Body of pancreas (tissue), 4 donors: Measurements from ENCODE around the gene NME7. TPM values are rescaled to one million over a fixed set of nuclear protein-coding genes. Genes with fewer than 3 reads are reported as not detected.

Source experiments
- ATAC-seq: fragments of 150-250 bp; one replicate; pipeline ENCODE4 v1.9.1; 2016
- DNase-seq, 4 donors: peaks; one replicate each; pipeline ENCODE4 v3.0.0-alpha.2; 2019
- H3K27ac ChIP-seq, 4 donors: fragments of 200-600 bp; sonication (generic); 1 replicate in 3 of 4; 2 replicates in 1 of 4; pipeline versions ENCODE4 v1.5.1 to v1.6.1; 2016 to 2019; ENCODE audit warnings: mild to moderate bottlenecking in 1 of 4, mixed read lengths in 1 of 4, moderate library complexity in 1 of 4
- H3K27me3 ChIP-seq, 2 donors: fragments of 200-600 bp; sonication (generic); one replicate each; pipeline ENCODE4 v1.6.0; 2016; ENCODE audit warnings: mild to moderate bottlenecking in 1 of 2
- H3K36me3 ChIP-seq, 2 donors: fragments of 200-600 bp; sonication (generic); replicated peaks in 1 of 2; 2 replicates each; pipeline ENCODE4 v1.5.1; 2016; ENCODE audit warnings: low read depth in 2 of 2; ENCODE audit not compliant: insufficient read depth in 1 of 2
- H3K4me1 ChIP-seq: fragments of 200-600 bp; sonication (generic); one replicate; pipeline ENCODE4 v1.6.0; 2016
- H3K4me3 ChIP-seq, 2 donors: fragments of 200-600 bp; sonication (generic); 1 replicate in 1 of 2; 2 replicates in 1 of 2; pipeline ENCODE4 v1.5.1; 2016 to 2019
- H3K9me3 ChIP-seq, 3 donors: fragments of 200-600 bp; sonication (generic); 1 replicate in 2 of 3; 2 replicates in 1 of 3; pipeline ENCODE4 v1.5.1; 2016
- POLR2A ChIP-seq, 3 donors: fragments of 450-650 bp; IDR thresholded peaks; one replicate each; pipeline ENCODE4 v1.6.1; 2016; ENCODE audit warnings: antibody characterized with exemption in 3 of 3, mild to moderate bottlenecking in 2 of 3
- WGBS, 2 donors: methylation state at CpG; one replicate each; pipeline ENCODE4 v1.1.5; 2017; 5-methylcytosine and 5-hydroxymethylcytosine counted together
- intact Hi-C: fragments of 100-400 bp; cut with DNase I; formaldehyde crosslinking; loops from one replicate; pipeline ENCODE4 v1.15.1; 2023
- total RNA-seq, 2 donors: library from RNA; depleted of rRNA; stranded (reverse); fragments of >200 nt; gene quantifications; one replicate each; pipeline ENCODE4 v1.1.0, GENCODE V29; 2016
- TF ChIP-seq, protein P1 (sequence below), 7 experiments: fragments of 450-650 bp in 4 of 7; fragments of 200-600 bp in 3 of 7; sonication (generic) in 3 of 7; IDR thresholded peaks; one replicate each; pipeline ENCODE4 v1.5.1; 2016 to 2019; ENCODE audit warnings: antibody characterized with exemption in 7 of 7

The NME7 gene
- total RNA-seq, 2 donors from 2014 or later, result 8.9 to 23.9 TPM

DNA sequence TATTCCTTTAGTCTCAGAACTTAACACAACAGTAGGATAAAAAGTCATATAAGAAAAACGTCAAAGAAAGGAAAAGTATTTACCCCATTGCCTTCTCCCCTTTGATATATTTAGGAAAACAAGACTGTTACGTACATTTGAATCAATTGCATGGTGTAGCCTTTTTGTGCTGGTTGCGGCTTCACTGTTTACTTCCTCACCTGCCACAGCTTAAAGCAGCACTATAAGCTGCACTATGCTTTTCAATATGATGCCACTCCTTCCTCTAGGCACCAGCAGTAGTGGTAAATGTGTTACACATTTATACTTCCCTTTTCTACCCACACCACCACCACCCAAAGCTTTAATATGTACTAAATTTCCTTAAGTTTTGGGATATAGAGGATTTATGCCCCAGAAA, 150.0 kb downstream of the NME7 start:
- no peak for TF ChIP-seq POLR2A (IDR thresholded peaks at IDR 0.05)
- TF ChIP-seq, protein P1, sequence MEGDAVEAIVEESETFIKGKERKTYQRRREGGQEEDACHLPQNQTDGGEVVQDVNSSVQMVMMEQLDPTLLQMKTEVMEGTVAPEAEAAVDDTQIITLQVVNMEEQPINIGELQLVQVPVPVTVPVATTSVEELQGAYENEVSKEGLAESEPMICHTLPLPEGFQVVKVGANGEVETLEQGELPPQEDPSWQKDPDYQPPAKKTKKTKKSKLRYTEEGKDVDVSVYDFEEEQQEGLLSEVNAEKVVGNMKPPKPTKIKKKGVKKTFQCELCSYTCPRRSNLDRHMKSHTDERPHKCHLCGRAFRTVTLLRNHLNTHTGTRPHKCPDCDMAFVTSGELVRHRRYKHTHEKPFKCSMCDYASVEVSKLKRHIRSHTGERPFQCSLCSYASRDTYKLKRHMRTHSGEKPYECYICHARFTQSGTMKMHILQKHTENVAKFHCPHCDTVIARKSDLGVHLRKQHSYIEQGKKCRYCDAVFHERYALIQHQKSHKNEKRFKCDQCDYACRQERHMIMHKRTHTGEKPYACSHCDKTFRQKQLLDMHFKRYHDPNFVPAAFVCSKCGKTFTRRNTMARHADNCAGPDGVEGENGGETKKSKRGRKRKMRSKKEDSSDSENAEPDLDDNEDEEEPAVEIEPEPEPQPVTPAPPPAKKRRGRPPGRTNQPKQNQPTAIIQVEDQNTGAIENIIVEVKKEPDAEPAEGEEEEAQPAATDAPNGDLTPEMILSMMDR (IDR thresholded peaks at IDR 0.05), result no peak
- H3K27ac ChIP-seq, result no peak overlapping the region
- no peak for DNase-seq
- H3K9me3 ChIP-seq, result no peaks in the 10 kb centered on the region
- H3K4me1 ChIP-seq, result no peaks in the 10 kb centered on the region
- H3K4me3 ChIP-seq, result no peak overlapping the region
- ATAC-seq, result no peak
- H3K36me3 ChIP-seq, result no peaks in the 10 kb centered on the region
- H3K27me3 ChIP-seq, result no peaks in the 10 kb centered on the region
- intact Hi-C loops, result no loop called here
- 78 to 85% methylated on average over 3 of the region's 3 CpGs for WGBS, 2 donors

DNA sequence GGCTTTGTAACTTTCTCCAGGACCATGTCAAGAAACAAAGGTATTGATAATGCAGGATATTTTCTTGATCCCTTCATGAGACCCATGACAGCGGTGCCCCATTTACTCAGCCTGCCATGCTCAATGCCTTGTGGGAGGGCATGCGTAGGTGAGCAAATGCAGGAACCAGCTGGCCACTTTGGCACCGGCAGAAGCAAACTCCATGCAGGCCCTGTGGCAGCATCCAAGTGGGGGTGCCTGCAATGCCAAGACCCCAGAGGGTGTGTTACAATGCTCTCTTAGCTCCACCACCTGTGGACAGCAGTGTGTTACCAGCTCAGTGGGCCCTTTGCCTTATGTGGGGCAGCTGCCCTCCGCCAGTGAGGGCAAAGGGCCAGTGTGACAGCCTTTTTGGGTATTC, 153.0 kb downstream of the NME7 start:
- 84 to 93% methylated on average over 3 to 4 of the region's 4 CpGs for WGBS, 2 donors

DNA sequence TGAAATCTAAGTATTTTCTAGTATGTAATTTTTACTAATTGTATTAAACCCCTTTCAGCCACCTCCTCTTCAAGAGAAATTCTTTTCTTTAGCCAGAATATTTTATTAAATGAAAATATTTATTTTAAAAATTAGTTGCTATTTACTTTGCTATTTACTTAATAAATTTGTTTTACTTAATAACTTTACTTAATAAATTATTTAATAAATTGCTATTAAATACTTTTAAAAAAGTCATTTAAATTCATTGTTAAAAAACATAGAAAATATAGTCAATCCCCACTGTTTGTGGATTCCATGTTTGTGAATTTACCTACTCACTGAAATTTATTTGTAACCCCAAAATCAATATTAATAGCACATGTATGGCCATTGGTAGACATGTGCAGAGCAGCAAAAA, 155.5 kb downstream of the NME7 start:
- no peak for ATAC-seq
- intact Hi-C loops, result no loop called here
- no peak for DNase-seq

More for the DNA sequence above, 153.0 kb downstream of the NME7 start:
- ATAC-seq (no peak), DNase-seq (no peak)
- H3K27ac ChIP-seq, result no peak overlapping the region
- no peaks in the 10 kb centered on the region for H3K36me3 ChIP-seq
- no peaks in the 10 kb centered on the region for H3K9me3 ChIP-seq
- intact Hi-C loops, result no loop called here
- no peaks in the 10 kb centered on the region for H3K4me1 ChIP-seq
- no peak overlapping the region for H3K4me3 ChIP-seq
- H3K27me3 ChIP-seq, result no peaks in the 10 kb centered on the region
- TF ChIP-seq, protein P1 (IDR thresholded peaks at IDR 0.05), result no peak
- TF ChIP-seq POLR2A (IDR thresholded peaks at IDR 0.05), result no peak

DNA sequence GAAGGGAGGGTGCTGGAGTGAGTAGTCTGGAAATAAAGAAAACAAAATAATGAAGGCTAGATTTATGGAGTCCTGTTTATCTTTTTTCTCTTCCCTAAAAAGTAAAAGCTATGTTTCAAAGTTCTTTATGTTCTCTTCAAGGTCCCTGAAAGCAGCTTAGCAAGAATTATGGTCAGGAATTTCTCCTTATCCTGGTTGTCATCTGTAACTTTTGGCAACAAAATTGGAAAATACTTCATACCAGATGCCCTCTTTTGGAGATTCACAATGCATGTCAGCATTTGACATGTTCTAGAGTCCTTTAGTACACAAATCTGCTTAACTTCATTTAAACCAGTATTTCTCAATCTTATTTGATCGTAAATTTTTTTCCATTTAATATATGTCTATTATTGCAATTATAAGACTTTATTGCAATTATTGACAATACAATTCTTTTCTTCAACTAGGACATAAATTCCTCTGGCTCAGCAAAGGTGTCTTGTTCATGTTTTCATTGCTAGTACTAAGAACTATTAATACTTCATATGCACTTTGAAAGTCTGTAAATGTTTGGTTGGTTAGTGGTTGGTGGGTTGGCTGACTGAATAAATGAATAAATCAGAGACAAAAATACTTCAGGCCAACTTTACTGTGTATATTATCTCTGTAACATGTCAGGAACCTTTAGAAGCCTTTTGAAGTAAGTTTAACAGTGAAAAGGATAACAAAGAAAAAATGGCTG, 159.6 kb downstream of the NME7 start:
- Histone ChIP-seq H3K4me1 (no peaks in the 10 kb centered on the region), H3K27me3 (no peaks in the 10 kb centered on the region), H3K36me3 (no peaks in the 10 kb centered on the region), H3K27ac (no peak overlapping the region), H3K9me3 (no peaks in the 10 kb centered on the region), H3K4me3 (no peak overlapping the region)
- DNase-seq (no peak), ATAC-seq (no peak)
- TF ChIP-seq, protein P1 (IDR thresholded peaks at IDR 0.05), result no peak
- TF ChIP-seq POLR2A (IDR thresholded peaks at IDR 0.05), result no peak
- intact Hi-C loops, result no loop called here
- WGBS, 2 donors, result 95 to 97% methylated on average over 1 of the region's 1 CpG

More for the DNA sequence above, 155.5 kb downstream of the NME7 start:
- no peaks in the 10 kb centered on the region for H3K9me3 ChIP-seq
- no peaks in the 10 kb centered on the region for H3K4me1 ChIP-seq
- H3K27me3 ChIP-seq, result no peaks in the 10 kb centered on the region
- no peak overlapping the region for H3K4me3 ChIP-seq
- no peak overlapping the region for H3K27ac ChIP-seq
- TF ChIP-seq POLR2A (IDR thresholded peaks at IDR 0.05), result no peak
- TF ChIP-seq, protein P1 (IDR thresholded peaks at IDR 0.05), result no peak
- no peaks in the 10 kb centered on the region for H3K36me3 ChIP-seq

DNA sequence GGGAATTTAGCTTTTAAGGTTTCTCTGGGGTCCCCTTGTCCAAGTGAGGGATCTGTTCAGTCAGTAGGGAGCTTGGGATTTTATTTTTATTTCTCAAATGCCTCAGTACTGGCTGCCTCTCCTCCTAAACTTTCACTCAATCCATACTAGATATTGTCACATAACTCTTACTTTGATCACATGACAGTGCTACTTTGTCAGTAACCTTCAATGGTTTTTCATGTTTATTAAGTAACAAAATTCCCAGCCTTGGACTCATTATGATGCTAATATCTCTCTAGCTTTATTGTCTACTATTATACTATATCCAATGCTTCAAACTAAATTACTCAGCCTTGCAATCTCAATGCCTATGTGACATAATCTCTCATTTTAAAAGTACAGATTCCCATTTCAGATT, 163.4 kb downstream of the NME7 start:
- intact Hi-C loops, result no loop called here
- Histone ChIP-seq H3K4me1 (no peaks in the 10 kb centered on the region), H3K4me3 (no peak overlapping the region), H3K9me3 (no peaks in the 10 kb centered on the region), H3K27me3 (no peaks in the 10 kb centered on the region), H3K27ac (no peak overlapping the region), H3K36me3 (no peaks in the 10 kb centered on the region)
- ATAC-seq (no peak), DNase-seq (no peak)
- TF ChIP-seq POLR2A (IDR thresholded peaks at IDR 0.05), result no peak
- TF ChIP-seq, protein P1 (IDR thresholded peaks at IDR 0.05), result no peak
